Gastroesophageal sphincter (tissue), 4 donors: ENCODE data around the gene SRP68. TPM values are rescaled to one million over a fixed set of nuclear protein-coding genes. Genes with fewer than 3 reads are reported as not detected.
A peak's percentile ranks its signal among the peaks of the same experiment; 100 is the strongest.

Experiments used
- ATAC-seq: fragments of 150-250 bp; one replicate; pipeline ENCODE4 v1.9.1; 2016; ENCODE audit warnings: mild to moderate bottlenecking, moderate library complexity
- H3K27ac ChIP-seq, 4 donors: fragments of 200-600 bp; sonication (generic) in 3 of 4; 1 replicate in 3 of 4; 2 replicates in 1 of 4; pipeline ENCODE4 v1.5.1; 2016 to 2019
- H3K27me3 ChIP-seq: fragments of 200-600 bp; sonication (generic); one replicate; pipeline ENCODE4 v1.5.1; 2019
- H3K36me3 ChIP-seq, 2 donors: fragments of 200-600 bp; sonication (generic); one replicate each; pipeline ENCODE4 v1.5.1; 2019; ENCODE audit warnings: control low read depth in 1 of 2
- H3K4me1 ChIP-seq, 3 donors: fragments of 200-600 bp; sonication (generic); 1 replicate in 2 of 3; 2 replicates in 1 of 3; pipeline ENCODE4 v1.5.1; 2016 to 2019; ENCODE audit warnings: control low read depth in 2 of 3
- H3K4me3 ChIP-seq, 2 donors: fragments of 200-600 bp; sonication (generic); one replicate each; pipeline ENCODE4 v1.5.1; 2019; ENCODE audit warnings: mild to moderate bottlenecking in 1 of 2, moderate library complexity in 1 of 2
- H3K9me3 ChIP-seq, 3 donors: fragments of 200-600 bp; sonication (generic); one replicate each; pipeline ENCODE4 v1.5.1; 2017 to 2019; ENCODE audit warnings: control low read depth in 2 of 3
- CTCF ChIP-seq, 4 experiments: fragments of 200-600 bp in 2 of 4; fragments of 450-650 bp in 2 of 4; sonication (generic) in 1 of 4; IDR thresholded peaks; one replicate each; pipeline ENCODE4 v1.5.1; 2017 to 2019; ENCODE audit warnings: antibody characterized with exemption in 4 of 4, mild to moderate bottlenecking in 2 of 4, moderate library complexity in 2 of 4
- EP300 ChIP-seq: sonication (generic); formaldehyde crosslinking; IDR thresholded peaks from one replicate; pipeline ENCODE4 v1.6.1; 2017; ENCODE audit warnings: antibody characterized with exemption, mild to moderate bottlenecking
- POLR2A ChIP-seq, 2 donors: fragments of 450-650 bp; IDR thresholded peaks; one replicate each; pipeline ENCODE4 v1.6.1; 2017; ENCODE audit warnings: antibody characterized with exemption in 2 of 2, mild to moderate bottlenecking in 2 of 2, moderate library complexity in 1 of 2
- POLR2AphosphoS5 ChIP-seq: sonication (generic); formaldehyde crosslinking; IDR thresholded peaks from one replicate; pipeline ENCODE4 v1.6.1; 2017; ENCODE audit warnings: antibody characterized with exemption
- WGBS, 2 donors: methylation state at CpG; one replicate each; pipeline ENCODE4 v1.1.5; 2018; ENCODE audit warnings: low coverage in 1 of 2; 5-methylcytosine and 5-hydroxymethylcytosine counted together
- total RNA-seq, 4 donors: library from RNA; depleted of rRNA; stranded (reverse); fragments of >200 nt; gene quantifications; one replicate each; pipeline ENCODE4 v1.1.0, GENCODE V29; 2016

Gene SRP68
- total RNA-seq, 4 donors from 2014 or later = 43.0 to 63.8 (median 48.7) TPM

- H3K4me3 ChIP-seq = no peak overlapping the region
- WGBS, 2 donors = 67 to 100% methylated on average over 2 to 3 of the region's 6 CpGs
- peaks cover 0 to 23% of the 10 kb centered on the region in 2 donors for H3K36me3 ChIP-seq
- H3K9me3 ChIP-seq = no peaks in the 10 kb centered on the region
- H3K27me3 ChIP-seq = no peaks in the 10 kb centered on the region
- TF ChIP-seq POLR2AphosphoS5 (no peak), EP300 (no peak), POLR2A (IDR thresholded peaks at IDR 0.05) (no peak), CTCF (IDR thresholded peaks at IDR 0.05) (no peak)
- H3K4me1 ChIP-seq = peaks cover 0 to 10% (median 0%) of the 10 kb centered on the region in 3 donors
- no peak overlapping the region for H3K27ac ChIP-seq
- no peak for ATAC-seq
These were observed 68.4 kb downstream of the SRP68 start for GRCh38 chr17:76003915-76004314.

GRCh38 chr17:76002100-76002499, 70.2 kb downstream of the SRP68 start:
- 100% methylated on average over 2 of the region's 12 CpGs; no CpG with 5 or more reads in 1 of the 2 donors for WGBS, 2 donors
- H3K4me3 ChIP-seq = no peak overlapping the region

GRCh38 chr17:76000755-76001521, 71.4 kb downstream of the SRP68 start, which contains the start of gene CDK3:
TSS of gene CDK3 (plus strand) at chr17:76000855. CDS start at chr17:76001426, 571 bp downstream.
- H3K4me1 ChIP-seq = peaks cover 0 to 17% (median 0%) of the 10 kb centered on the region in 3 donors
- WGBS, 2 donors = 100% methylated on average over 1 of the region's 21 CpGs; no CpG with 5 or more reads in 1 of the 2 donors
- H3K4me3 ChIP-seq = no peak within 1 kb of the TSS
- ATAC-seq = no peak
- no peaks in the 10 kb centered on the region for H3K9me3 ChIP-seq
- peaks cover 0 to 23% of the 10 kb centered on the region in 2 donors for H3K36me3 ChIP-seq
- TF ChIP-seq POLR2A (IDR thresholded peaks at IDR 0.05) = no peak
- no peak for TF ChIP-seq CTCF (IDR thresholded peaks at IDR 0.05)
- no peak within 1 kb of the TSS for H3K27ac ChIP-seq
- no peaks in the 10 kb centered on the region for H3K27me3 ChIP-seq

More at GRCh38 chr17:76002100-76002499, 70.2 kb downstream of the SRP68 start:
- H3K4me1 ChIP-seq = peaks cover 0 to 13% (median 0%) of the 10 kb centered on the region in 3 donors
- ATAC-seq = no peak
- peaks cover 0 to 23% of the 10 kb centered on the region in 2 donors for H3K36me3 ChIP-seq
- TF ChIP-seq POLR2AphosphoS5 (no peak), CTCF (IDR thresholded peaks at IDR 0.05) (no peak)
- H3K27ac ChIP-seq = no peak overlapping the region
- no peaks in the 10 kb centered on the region for H3K9me3 ChIP-seq
- no peaks in the 10 kb centered on the region for H3K27me3 ChIP-seq

DNA sequence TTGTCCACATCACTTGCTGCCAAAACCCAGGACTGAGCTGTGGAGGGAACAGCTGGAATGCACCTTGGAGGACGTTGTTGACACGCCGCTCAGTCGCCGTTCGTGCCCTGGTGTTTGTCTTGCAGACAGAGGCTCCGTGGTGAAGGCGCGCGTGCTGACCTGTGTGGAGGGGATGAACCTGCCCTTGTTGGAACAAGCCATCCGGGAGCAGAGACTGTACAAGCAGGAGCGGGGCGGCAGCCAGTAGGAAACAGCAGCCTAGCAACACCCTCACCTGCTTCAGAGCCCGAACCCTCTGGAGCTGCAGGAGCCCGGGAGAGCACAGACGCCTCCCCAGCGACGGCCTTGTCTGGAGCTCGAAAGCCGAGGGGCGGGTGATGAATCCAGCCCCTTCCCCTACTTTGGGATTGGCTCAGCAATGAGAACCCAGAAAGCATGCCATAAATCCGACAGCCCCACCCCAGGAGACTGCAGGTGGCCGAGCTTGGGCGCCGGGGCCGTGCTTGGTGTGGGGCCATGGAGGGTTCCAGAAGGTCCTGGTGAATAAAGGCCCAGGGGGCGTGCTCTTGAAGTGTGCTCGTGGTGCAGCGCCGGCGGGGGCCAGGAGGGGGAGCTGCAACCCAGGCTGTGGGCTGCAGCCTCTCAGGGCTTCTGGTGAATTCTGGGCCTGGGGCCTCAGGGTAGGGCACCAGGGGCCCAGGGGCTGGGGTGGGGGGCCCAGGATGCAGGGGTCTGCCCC, 72.1 kb downstream of the SRP68 start:
- Histone ChIP-seq H3K4me3 (no peak overlapping the region), H3K9me3 (no peaks in the 10 kb centered on the region), H3K27ac (no peak overlapping the region), H3K4me1 (peaks cover 0 to 10% (median 0%) of the 10 kb centered on the region in 3 donors), H3K27me3 (no peaks in the 10 kb centered on the region), H3K36me3 (peaks cover 0 to 30% of the 10 kb centered on the region in 2 donors)
- TF ChIP-seq EP300 = no peak
- TF ChIP-seq CTCF (IDR thresholded peaks at IDR 0.05) = peak in 3 of 4 experiments; percentile 17 to 65 (median 38)
- WGBS, 2 donors = 42 to 60% methylated on average over 1 to 8 of the region's 31 CpGs
- ATAC-seq = peak; percentile 36
